SK-N-MC (cell line): ENCODE data around the gene DCTN3.

ENCODE experiments used
- EZH2 ChIP-seq: fragments of 200-600 bp; sonication (generic); IDR thresholded peaks from one replicate; pipeline ENCODE4 v1.6.1; 2017; ENCODE audit warnings: antibody characterized with exemption
- FOXP2 ChIP-seq: optimal IDR thresholded peaks from 2 replicates; pipeline ENCODE3; 2011; ENCODE audit warnings: mild to moderate bottlenecking, moderate library complexity; ENCODE audit not compliant: insufficient read depth; ENCODE audit errors: extremely low read length, control extremely low read depth
- POLR2AphosphoS5 ChIP-seq: IDR thresholded peaks from 2 replicates; pipeline ENCODE4 v1.6.1; 2012; ENCODE audit warnings: mild to moderate bottlenecking, low read depth, low read length, borderline replicate concordance

DNA sequence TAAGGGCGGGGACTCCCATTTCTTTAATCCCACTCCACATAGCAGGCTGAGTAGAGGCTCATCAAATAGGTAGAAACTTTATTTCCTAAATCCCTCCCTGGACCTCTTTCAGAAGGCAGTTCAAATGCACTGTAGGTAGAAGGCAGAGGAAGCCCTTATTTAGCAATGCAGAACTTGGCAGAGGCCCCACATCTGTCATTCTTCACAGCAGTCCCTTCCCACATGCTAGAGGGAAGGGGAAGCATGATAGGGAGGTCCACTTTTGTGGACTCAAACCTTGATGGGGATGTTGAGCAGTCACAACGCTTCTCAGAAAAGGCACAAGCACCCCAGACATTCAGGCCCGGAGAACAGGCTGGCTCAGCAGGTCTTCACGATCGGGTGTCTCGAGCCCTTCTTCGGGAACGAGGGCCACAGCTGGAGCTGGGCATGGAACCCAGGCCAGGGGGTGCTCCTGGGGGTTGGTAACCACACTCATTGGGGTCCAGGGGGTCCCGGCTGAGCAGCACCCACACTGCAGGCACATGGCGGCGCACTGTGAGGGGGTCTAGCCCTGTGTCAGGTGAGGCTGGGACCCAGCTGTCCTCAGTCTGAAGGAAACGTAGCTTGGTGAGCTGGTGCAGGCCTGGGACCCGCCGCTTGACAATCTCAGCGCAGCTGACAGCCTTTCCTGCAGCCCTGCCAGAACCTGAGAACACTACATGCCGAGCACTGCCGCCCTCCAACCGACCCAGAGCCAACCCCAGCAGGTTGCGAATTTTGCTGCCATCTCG, 9.7 kb downstream of the DCTN3 start:
- TF ChIP-seq EZH2 (no peak), POLR2AphosphoS5 (no peak), FOXP2 (no peak)
